Erythroblast (primary cell): ENCODE data around the gene TRPM8.

ENCODE experiments used
- GATA1 ChIP-seq: IDR thresholded peaks from 2 replicates; pipeline ENCODE4 v1.6.1; 2011; ENCODE audit warnings: low read depth, mild to moderate bottlenecking, control low read depth, low read length, moderate library complexity
- POLR2A ChIP-seq: IDR thresholded peaks from 2 replicates; pipeline ENCODE4 v1.6.1; 2011; ENCODE audit warnings: mild to moderate bottlenecking, low read length

- TF ChIP-seq POLR2A, result no peak
- TF ChIP-seq GATA1, result no peak
Measured at GRCh38 chr2:233928594-233929351, 11.6 kb downstream of the TRPM8 start.
